GM20431 (cell line): Measurements from ENCODE around the gene NEK6.

Experiments
- in situ Hi-C: fragments of 300-500 bp; cut with MseI, MboI; formaldehyde crosslinking; loops from one replicate; pipeline ENCODE4 v1.15.0; 2020; ENCODE audit warnings: low sequenced_read_pairs; ENCODE audit not compliant: unreplicated experiment

NEK6 gene

GRCh38 chr9:124309667-124310084, 51.9 kb downstream of the NEK6 start:
- in situ Hi-C loops, result no loop called here

GRCh38 chr9:124311283-124311682, 53.5 kb downstream of the NEK6 start:
- in situ Hi-C loops, result no loop called here

- in situ Hi-C loops, result no loop called here
Measured at GRCh38 chr9:124312290-124313265, 54.8 kb downstream of the NEK6 start.

DNA sequence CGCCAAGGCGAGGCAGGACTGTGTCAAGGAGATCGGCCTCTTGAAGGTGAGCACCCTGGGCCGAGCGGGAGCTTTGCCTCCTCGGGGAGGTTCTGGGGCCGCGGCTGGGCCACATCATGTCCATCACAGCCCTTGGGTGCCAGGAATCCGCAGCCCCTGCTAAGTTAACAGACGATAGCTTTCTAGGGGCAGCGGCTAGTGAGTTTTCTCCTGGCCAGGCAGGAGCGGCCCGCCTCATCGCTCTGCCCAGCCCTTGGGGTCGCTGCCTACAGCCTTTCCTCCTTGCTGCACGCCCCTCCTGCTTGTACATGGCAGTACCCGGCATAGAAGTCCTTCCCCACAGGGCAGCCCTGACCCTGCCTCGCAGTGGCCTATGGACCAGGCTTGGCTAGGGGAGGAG, 56.2 kb downstream of the NEK6 start:
- in situ Hi-C loops, result no loop called here

DNA sequence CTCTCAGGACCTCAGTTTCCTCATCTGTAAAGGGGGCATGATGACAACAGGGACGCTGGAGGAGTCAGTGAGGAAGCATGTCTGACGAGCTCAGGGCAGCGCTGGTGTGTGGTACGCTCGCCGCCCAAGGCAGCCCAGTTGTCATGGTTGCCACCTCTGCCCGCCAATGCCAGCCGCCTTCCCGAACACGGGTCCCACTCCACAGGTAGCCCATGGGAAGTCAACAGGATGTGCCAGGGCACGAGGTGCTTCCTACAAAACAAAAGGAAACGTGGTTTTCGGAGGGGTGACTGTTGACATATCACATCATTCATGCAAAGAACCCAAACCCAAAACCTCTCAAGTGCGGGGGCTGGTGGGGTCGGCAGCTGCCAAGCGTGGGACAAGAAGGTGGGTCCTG, 58.1 kb downstream of the NEK6 start:
- in situ Hi-C loops, result no loop called here

- in situ Hi-C loops, result no loop called here
Measured at GRCh38 chr9:124320062-124320973, 62.6 kb downstream of the NEK6 start.

DNA sequence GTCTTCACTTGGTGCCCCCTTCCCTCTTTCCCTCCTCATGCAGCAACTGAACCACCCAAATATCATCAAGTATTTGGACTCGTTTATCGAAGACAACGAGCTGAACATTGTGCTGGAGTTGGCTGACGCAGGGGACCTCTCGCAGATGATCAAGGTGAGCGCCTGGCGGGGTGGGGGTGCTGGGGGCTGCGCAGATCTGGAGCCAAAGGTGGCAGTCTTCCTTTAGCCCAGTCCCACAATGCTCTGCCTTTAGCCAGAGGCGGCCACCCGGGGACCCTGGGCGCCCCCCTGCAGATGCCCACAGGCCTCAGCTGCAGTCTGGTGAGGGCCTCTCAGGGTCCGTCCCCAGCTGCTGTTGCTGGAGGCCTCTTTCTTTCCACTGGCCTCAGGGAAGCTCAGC, 63.7 kb downstream of the NEK6 start:
- in situ Hi-C loops, result no loop called here

DNA sequence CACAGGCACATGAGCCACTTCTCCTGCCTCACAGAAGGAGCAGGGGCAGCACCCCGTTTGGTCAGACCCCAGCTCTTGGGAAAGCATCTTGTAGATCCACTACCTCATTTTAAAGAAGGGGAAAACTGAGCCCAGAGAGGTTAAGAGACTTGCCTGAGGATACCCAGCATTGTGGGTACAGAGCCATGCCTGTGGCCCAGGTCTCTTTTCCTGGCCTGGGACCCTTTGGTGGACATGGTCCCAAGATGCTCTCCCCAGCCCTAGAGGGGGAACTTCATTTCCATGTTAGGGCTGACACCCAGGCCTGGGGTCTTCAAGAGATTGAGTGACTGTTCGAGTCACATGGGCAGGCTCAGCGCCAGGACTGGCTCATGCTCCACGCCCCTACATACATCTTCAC, 64.2 kb downstream of the NEK6 start:
- in situ Hi-C loops, result no loop called here

DNA sequence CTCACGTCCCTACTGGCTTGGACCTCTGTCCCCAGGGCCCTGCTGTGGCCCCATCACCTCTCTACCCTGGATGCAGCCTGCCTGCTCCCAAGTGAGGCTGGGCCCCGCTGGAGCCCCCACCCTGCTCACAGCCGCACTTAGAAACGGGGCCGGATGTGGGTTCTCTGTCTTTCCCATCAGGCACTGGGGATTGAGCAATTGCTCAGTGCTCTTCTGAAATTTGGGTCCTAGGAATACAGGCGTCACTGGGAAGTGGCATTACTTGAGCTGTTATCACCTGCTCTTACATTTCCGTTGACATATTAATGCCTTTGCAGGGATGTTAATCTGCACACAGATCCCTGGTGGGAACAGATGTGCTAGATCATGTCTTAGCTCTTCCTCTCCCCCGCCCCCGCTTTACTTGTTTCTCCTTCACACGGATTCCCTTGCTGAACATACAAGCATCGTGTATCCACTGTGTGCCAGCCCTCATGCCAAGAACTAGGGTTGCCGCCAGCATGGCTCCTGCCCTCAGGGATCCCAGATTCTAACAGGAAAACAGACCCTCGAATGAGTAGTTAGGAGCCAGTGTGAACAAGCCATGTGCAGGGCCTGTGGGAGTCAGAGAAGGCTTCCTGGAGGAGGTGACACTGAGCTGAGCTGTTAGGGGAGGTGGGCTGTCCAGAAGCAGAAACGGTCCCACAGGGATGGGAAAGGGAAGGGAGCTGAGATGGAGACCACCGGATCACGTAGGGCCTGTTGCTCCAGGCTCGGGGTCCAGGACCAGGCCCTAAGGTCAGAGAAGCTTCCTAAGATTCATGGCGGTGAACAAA, 65.1 kb downstream of the NEK6 start:
- in situ Hi-C loops, result no loop called here

DNA sequence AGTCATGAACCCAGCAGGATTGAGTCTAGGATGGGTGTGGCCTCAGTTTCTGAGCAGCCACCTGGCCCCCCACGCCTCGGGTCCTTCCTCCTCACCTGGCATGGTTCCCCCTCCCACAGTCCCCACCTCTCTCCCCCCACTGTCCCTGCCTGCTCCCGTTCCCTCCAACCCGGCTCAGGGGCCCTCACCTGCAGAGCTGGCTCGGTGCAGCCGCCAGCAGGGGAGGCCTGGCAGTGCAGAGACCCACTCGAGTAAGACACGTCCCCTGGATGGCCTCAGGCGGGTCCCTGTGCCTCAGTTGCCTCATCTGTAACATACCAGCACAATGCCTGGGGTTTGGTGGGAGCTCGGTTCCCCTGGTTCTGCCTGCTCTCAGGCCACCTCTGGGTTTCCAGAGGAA, 66.2 kb downstream of the NEK6 start:
- in situ Hi-C loops, result no loop called here

DNA sequence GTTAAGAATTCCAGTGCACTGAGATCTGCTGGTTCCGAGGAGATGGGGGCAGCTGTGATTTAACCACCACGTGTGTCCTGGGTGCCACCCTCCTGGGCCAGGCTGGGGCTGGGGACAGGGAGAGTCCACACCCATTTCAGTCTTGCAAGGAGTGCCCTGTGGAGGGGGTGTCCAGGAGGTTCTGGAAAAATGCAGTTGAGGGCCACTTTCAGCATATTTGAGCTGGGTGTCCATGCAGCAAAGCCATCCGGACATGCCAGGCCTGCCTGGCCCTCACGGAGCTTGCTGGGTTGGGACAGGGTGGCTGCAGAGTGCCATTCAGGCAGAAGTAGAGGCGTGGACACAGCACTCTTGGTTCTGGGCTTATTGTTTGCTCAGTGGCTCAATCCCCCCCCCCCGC, 68.1 kb downstream of the NEK6 start:
- in situ Hi-C loops, result no loop called here

DNA sequence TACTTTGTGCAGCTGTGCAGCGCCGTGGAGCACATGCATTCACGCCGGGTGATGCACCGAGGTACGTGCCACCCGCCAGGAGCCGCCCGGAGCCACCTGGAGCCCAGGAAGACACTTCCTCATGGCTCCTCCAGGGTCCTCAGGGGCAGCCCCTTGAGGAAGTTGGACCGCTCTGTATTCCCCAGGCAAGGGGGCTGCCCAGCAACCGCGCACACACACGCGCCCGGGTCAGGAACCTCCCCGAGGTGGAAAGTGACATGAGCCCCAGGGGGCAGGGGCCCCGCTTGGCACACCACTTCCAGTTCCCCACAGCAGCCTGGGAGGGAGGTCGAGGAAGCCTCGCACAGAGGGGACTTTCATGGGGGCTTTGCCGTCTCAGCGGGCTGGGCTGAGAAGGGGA, 68.6 kb downstream of the NEK6 start:
- in situ Hi-C loops, result no loop called here

DNA sequence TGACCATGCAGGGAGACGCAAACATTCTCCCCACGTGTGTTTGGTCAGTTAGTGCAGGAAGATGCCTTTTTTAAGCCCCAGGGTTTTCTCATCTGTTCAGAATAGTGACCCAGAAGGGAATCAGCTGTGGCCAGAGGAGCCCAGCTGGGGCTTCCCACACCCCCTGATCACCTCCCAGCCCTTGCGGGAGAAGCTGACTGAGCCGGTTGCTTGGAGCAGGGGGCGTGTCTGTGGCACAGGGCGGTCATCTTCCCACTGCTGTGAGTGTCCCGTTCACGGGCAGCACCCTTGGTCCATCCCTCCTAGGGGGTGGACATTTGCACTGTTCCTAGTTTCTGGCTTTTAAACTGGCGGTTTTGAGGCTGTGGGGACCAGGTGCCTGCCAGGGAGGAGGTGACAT, 69.7 kb downstream of the NEK6 start:
- in situ Hi-C loops, result no loop called here

GRCh38 chr9:124328285-124328684, 70.5 kb downstream of the NEK6 start:
- in situ Hi-C loops, result no loop called here

DNA sequence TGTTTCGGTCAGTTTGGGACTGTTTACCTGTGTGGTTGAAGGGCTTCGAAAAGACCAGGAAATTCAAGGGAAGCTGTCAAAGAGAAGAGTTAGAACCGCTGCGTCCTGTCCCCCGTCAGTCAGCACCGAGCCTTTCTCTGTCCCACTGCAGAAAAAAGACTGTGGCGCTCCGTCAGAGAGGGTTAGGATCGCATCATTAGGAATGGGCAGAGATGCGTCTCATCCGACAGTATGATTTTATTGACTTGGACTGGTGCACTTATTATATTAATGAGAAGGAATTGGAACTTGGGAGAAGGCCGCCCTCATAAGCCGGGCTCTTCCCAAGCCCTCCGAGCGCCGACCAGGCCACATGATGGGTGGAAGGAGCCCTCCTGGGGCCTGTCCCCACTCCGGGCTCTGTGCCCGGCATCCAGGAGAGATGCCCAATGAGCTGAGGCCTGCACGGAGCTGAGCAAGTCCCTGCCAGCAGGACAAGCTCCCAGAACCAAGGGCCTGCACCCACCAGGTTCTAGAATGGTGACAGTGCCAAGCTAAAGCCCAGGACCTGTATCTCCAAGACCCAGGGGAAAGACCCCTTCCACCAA, 71.5 kb downstream of the NEK6 start:
- in situ Hi-C loops, result no loop called here

GRCh38 chr9:124330011-124330697, 72.4 kb downstream of the NEK6 start:
- in situ Hi-C loops, result no loop called here

DNA sequence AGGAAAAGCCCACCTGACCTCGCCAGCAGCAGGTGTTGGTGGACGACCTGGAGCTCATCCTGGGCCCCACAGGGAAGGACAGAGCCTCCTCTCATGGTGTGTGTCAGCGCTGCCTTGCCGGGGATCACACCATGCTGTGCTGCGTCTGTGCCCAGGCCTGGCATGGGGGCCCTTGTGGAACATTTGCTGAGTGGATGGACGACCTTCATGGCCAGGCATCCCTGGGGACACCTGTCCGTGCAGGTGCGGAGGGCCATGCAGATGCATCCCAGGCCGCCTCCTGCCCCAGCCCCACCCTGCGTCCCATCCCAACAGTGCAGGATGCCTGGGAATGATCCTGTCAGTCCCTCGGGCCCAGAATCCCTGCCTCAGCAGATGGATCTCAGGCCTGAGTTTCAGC, 73.8 kb downstream of the NEK6 start:
- in situ Hi-C loops, result no loop called here

GRCh38 chr9:124332361-124333202, 74.8 kb downstream of the NEK6 start:
- in situ Hi-C loops, result no loop called here
